Epithelial cell of proximal tubule (primary cell): Measurements from ENCODE around the gene PLXNA2. TPM values are rescaled to one million over a fixed set of nuclear protein-coding genes. Genes with fewer than 3 reads are reported as not detected.

ENCODE experiments used
- DNase-seq: peaks from one replicate; pipeline ENCODE4 v3.0.0-alpha.2; 2011; ENCODE audit warnings: low read depth
- H3K4me3 ChIP-seq: 2 replicates; pipeline ENCODE4 v1.5.1; 2011; ENCODE audit warnings: low read depth, mild to moderate bottlenecking, low read length
- CTCF ChIP-seq: conservative IDR thresholded peaks from 2 replicates; pipeline ENCODE4 v1.5.1; 2012; ENCODE audit warnings: low read depth, mild to moderate bottlenecking, low read length
- total RNA-seq: library from RNA; depleted of rRNA; stranded (reverse); fragments of >200 nt; gene quantifications from 2 replicates; pipeline ENCODE4 v1.2.3, GENCODE V29; 2015

Gene PLXNA2
- total RNA-seq, 1 donor from 2014 or later, result 5.7 TPM

- H3K4me3 ChIP-seq, result no peak overlapping the region
- TF ChIP-seq CTCF, result no peak
- no peak for DNase-seq
Observed at GRCh38 chr1:208151728-208152598, 92.2 kb downstream of the PLXNA2 start.

DNA sequence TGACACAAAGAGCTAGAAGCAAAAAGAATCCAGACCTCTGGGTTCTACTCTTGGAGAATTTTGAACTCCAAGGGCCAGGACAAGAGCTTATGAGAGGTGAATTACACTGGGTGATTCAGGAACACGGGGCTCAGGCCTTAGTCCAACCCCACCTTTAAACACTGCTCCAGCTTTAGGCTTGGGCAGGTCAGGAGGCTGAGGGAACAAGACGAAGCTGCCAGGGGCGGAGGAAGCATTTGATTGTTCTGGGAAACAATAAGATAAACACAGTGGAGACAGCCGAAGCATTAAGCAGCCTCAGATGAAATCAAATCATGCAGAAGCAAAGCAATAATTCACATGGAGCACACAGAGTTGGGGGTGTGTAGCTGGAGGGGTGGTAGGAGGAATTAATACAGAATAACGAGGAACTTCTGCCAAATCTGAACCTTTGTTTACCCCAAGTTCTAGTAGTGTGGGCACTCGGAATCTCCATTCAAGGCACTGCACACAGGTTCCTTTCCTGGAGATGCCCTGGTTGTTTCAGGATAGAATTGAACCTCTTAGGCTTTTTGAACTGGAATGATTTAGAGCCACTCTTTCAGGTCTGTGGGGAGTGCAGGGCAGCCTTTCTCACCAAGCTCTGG, 93.2 kb downstream of the PLXNA2 start:
- DNase-seq, result no peak
- TF ChIP-seq CTCF, result no peak

GRCh38 chr1:208149776-208150514, 94.2 kb downstream of the PLXNA2 start:
- DNase-seq, result no peak
- H3K4me3 ChIP-seq, result no peak overlapping the region
- TF ChIP-seq CTCF, result no peak

More for the DNA sequence above, 93.2 kb downstream of the PLXNA2 start:
- H3K4me3 ChIP-seq, result no peak overlapping the region

GRCh38 chr1:208149213-208149612, 95.0 kb downstream of the PLXNA2 start:
- no peak for TF ChIP-seq CTCF
- no peak for DNase-seq
- H3K4me3 ChIP-seq, result no peak overlapping the region

- no peak overlapping the region for H3K4me3 ChIP-seq
- no peak for DNase-seq
- TF ChIP-seq CTCF, result no peak
Observed at GRCh38 chr1:208148380-208148779, 95.8 kb downstream of the PLXNA2 start.

GRCh38 chr1:208146650-208147049, 97.5 kb downstream of the PLXNA2 start:
- no peak for DNase-seq
- TF ChIP-seq CTCF, result no peak
- no peak overlapping the region for H3K4me3 ChIP-seq
